SU-DHL-6 (cell line): ENCODE measurements around the gene ZNF552.

ENCODE experiments used
- H2AFZ ChIP-seq: fragments of 200-600 bp; sonication (generic); 2 replicates; pipeline ENCODE4 v1.6.1; 2014; ENCODE audit warnings: low read depth, mild to moderate bottlenecking, moderate library complexity, mixed read lengths, antibody characterized with exemption, low read length; ENCODE audit not compliant: severe bottlenecking
- H3F3A ChIP-seq: fragments of 200-600 bp; shearing (Covaris generic); 2 replicates; pipeline ENCODE4 v1.6.0; 2016; ENCODE audit warnings: antibody characterized with exemption, mild to moderate bottlenecking; ENCODE audit not compliant: insufficient read depth
- H3K27ac ChIP-seq: fragments of 200-600 bp; sonication (generic); 2 replicates; pipeline ENCODE4 v1.5.1; 2016; ENCODE audit warnings: low read depth, mild to moderate bottlenecking, low read length, moderate library complexity, mixed read lengths
- H3K27me3 ChIP-seq: fragments of 200-600 bp; sonication (generic), shearing (Covaris generic); 2 replicates; pipeline ENCODE4 v1.6.0; 2014; ENCODE audit warnings: mild to moderate bottlenecking, low read length
- H3K36me3 ChIP-seq: fragments of 200-600 bp; sonication (generic); 2 replicates; pipeline ENCODE4 v1.6.1; 2014; ENCODE audit warnings: mild to moderate bottlenecking, low read length, mixed read lengths
- H3K4me2 ChIP-seq: fragments of 300-600, 200-600 bp; shearing (Covaris generic), sonication (generic); 2 replicates; pipeline ENCODE4 v1.6.0; 2014; ENCODE audit warnings: low read length, low read depth, mild to moderate bottlenecking; ENCODE audit not compliant: poor library complexity, severe bottlenecking
- H3K4me3 ChIP-seq: fragments of 200-600 bp; sonication (generic); 2 replicates; pipeline ENCODE4 v1.5.1; 2014; ENCODE audit warnings: antibody characterized with exemption, low read length, mild to moderate bottlenecking, mixed read lengths; ENCODE audit not compliant: insufficient read depth, poor library complexity, severe bottlenecking
- H3K79me2 ChIP-seq: fragments of 200-600 bp; sonication (generic); 2 replicates; pipeline ENCODE4 v1.6.1; 2014; ENCODE audit warnings: mild to moderate bottlenecking, low read length, moderate library complexity; ENCODE audit not compliant: insufficient read depth
- H3K9ac ChIP-seq: fragments of 200-600 bp; sonication (generic); 2 replicates; pipeline ENCODE4 v1.7.0; 2014; ENCODE audit warnings: mild to moderate bottlenecking, low read length
- H3K9me2 ChIP-seq: fragments of 200-600 bp; sonication (generic); replicated peaks from 2 replicates; pipeline ENCODE4 v1.6.1; 2014; ENCODE audit warnings: low read length; ENCODE audit not compliant: insufficient read depth
- H3K9me3 ChIP-seq: fragments of 200-600 bp; sonication (generic); 2 replicates; pipeline ENCODE4 v1.6.1; 2014; ENCODE audit warnings: low read length, mixed read lengths; ENCODE audit not compliant: insufficient read depth
- H4K20me1 ChIP-seq: fragments of 200-600 bp; sonication (generic); 2 replicates; pipeline ENCODE4 v1.6.1; 2014; ENCODE audit warnings: low read depth, mild to moderate bottlenecking, antibody characterized with exemption, low read length, moderate library complexity, mixed read lengths
- CTCF ChIP-seq: fragments of 200-600 bp; sonication (generic); IDR thresholded peaks from one replicate; pipeline ENCODE4 v1.5.1; 2017; ENCODE audit warnings: antibody characterized with exemption, mild to moderate bottlenecking, low read length, moderate library complexity; ENCODE audit not compliant: insufficient read depth, poor library complexity, severe bottlenecking
- EZH2phosphoT487 ChIP-seq: fragments of 200-600 bp; sonication (generic), shearing (Covaris generic); conservative IDR thresholded peaks from 2 replicates; pipeline ENCODE4 v1.6.1; 2018; ENCODE audit warnings: mild to moderate bottlenecking, antibody characterized with exemption, low read length, moderate library complexity, mixed read lengths

Gene ZNF552

DNA sequence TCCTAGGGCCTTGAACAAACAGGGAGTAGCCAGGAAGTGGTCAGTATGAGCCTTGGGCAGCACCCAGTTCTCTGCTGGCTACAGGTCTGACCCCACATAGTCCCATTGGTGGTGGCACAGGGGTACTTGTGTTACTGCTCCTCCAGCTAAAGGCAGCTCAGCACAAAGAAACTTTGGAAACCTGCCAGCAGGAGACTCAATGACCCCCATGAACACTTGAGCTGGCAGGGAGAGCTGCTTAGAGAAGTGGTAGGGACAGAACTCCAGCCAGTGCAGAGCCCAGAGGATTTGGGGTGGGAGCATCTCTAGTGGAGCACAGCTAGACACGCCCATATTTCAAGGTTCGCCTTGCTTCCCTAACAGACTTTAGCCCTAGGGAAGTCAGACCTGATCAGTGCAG, 55.6 kb downstream of the ZNF552 start:
- no peaks in the 10 kb centered on the region for H3K27me3 ChIP-seq
- H4K20me1 ChIP-seq: no peaks in the 10 kb centered on the region
- H3K4me3 ChIP-seq: no peak overlapping the region
- no peak overlapping the region for H3K27ac ChIP-seq
- no peak overlapping the region for H3K4me2 ChIP-seq
- no peak overlapping the region for H3K9ac ChIP-seq
- peaks cover 18% of the 10 kb centered on the region for H3K36me3 ChIP-seq
- H3K9me2 ChIP-seq: no peaks in the 10 kb centered on the region
- no peak overlapping the region for H2AFZ ChIP-seq
- H3K79me2 ChIP-seq: no peaks in the 10 kb centered on the region
- no peaks in the 10 kb centered on the region for H3K9me3 ChIP-seq
- H3F3A ChIP-seq: no peaks in the 10 kb centered on the region
- TF ChIP-seq EZH2phosphoT487 (no peak), CTCF (no peak)

DNA sequence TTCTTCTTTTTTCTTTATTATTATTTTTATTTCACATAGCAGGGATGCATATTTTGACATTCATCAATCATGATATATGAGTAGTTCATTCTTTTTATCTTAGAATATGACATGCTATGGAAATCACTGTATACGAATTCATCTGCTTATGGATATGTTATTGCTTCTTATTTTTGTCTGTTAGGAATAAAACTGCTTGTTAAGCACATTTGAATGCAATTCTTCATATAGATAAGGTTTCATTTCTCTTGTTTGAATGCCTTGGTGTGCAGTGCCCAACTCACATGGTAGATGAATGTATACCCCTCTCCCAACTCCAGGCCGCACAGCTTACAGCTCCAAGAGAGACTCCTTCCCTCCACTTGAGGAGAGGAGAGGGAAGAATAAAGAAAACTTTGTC, 56.8 kb downstream of the ZNF552 start:
- no peaks in the 10 kb centered on the region for H3K27me3 ChIP-seq
- no peaks in the 10 kb centered on the region for H4K20me1 ChIP-seq
- no peak overlapping the region for H3K9ac ChIP-seq
- no peak overlapping the region for H3K4me3 ChIP-seq
- no peak overlapping the region for H3K27ac ChIP-seq
- H3K4me2 ChIP-seq: no peak overlapping the region
- H3K79me2 ChIP-seq: no peaks in the 10 kb centered on the region
- TF ChIP-seq EZH2phosphoT487 (no peak), CTCF (no peak)
- no peaks in the 10 kb centered on the region for H3K9me2 ChIP-seq
- no peak overlapping the region for H2AFZ ChIP-seq
- H3K9me3 ChIP-seq: no peaks in the 10 kb centered on the region
- H3K36me3 ChIP-seq: peaks cover 30% of the 10 kb centered on the region
- no peaks in the 10 kb centered on the region for H3F3A ChIP-seq
